Measurements from ENCODE around the gene ILF3.

- TF ChIP-seq POLR2A (IDR thresholded peaks at IDR 0.05), result no peak
- TF ChIP-seq CTCF (IDR thresholded peaks at IDR 0.05), result no peak
Observed at GRCh38 chr19:10642473-10643171, 11.5 kb upstream of the ILF3 start.
